NCI-H526 treated with DMSO at 0.1 percent for 48 hours (cell line): ENCODE results near the gene CD34.

Source experiments
- DNase-seq: peaks from one replicate; lab custom pipeline; 2025; lab: John Stamatoyannopoulos, UW

The CD34 gene

DNA sequence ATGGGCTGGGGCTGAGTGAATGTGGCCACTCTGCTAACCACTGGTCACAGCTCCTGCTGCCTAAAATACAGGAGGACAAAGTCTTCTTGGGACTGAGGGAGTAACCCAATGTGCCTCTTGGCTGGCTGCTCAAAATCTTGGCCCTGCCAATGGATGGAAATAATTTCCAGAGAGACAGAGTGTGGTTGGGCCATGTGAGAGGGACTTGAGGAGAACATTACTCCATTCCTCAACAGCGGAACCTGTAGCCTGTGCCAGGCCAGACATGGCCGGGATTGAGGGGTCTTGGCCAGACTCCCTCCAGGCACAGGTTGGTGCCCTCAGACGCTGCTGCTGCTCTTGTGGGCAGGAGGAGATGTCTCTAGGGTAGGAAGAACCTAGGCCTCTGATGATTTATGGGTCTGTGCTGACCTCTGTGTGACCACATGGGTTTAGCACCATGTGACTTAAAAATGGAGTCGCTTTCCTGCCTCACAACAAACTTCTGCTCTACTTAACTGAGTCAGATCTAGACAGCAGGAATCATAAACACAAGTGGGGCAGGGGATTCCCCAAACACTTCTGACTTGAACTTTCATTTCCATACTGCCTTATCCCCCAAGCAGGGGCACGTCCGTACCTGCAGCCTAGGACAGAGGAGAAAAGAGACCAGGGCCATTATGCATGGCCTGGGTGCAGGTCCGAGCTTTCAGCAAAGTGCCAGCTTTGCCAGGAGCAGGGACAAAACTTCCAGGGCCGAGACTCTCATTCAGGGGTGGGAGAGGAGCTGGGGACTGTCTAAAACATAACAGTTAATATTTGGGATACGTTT, 79.2 kb downstream of the CD34 start:
- DNase-seq: no peak
